Right kidney (tissue), 9 donors: ENCODE data around the gene LAS1L.
"Not testable (repeated sequence)": the region's sequence is repeated elsewhere in the genome, so short reads cannot be mapped to it uniquely, and the experiment has no call there.

Source experiments
- DNase-seq: peaks from one replicate; pipeline ENCODE4 v3.0.0-alpha.2; 2016
- long read RNA-seq, 8 donors: transcript quantifications; one replicate each; lab custom pipeline, GENCODE V29; 2026

Gene LAS1L
- long read RNA-seq, donor 1, transcript LAS1L-202 (13 exons, 2,386 nt), result major isoform, 7 of 7 reads
- long read RNA-seq, donor 1, partial matches to known transcripts, result 0 of 7 reads
- long read RNA-seq, donor 1, other reads (novel, unspliced or antisense), result 0 of 7 reads
- long read RNA-seq, donor 2, transcript LAS1L-202 (13 exons, 2,386 nt), result major isoform, 5 of 5 reads
- long read RNA-seq, donor 2, partial matches to known transcripts, result 0 of 5 reads
- long read RNA-seq, donor 2, other reads (novel, unspliced or antisense), result 0 of 5 reads
- long read RNA-seq, donor 3, partial matches to known transcripts, result 0 of 5 reads
- long read RNA-seq, donor 3, other reads (novel, unspliced or antisense), result 0 of 5 reads
- long read RNA-seq, donor 4, partial matches to known transcripts, result 0 of 5 reads
- long read RNA-seq, donor 4, other reads (novel, unspliced or antisense), result 0 of 5 reads
- long read RNA-seq, donor 5, transcript LAS1L-202 (13 exons, 2,386 nt), result major isoform, 5 of 8 reads
- long read RNA-seq, donor 5, partial matches to known transcripts, result 0 of 8 reads
- long read RNA-seq, donor 5, other reads (novel, unspliced or antisense), result 0 of 8 reads
- long read RNA-seq, donor 6, partial matches to known transcripts, result 7 of 8 reads
- long read RNA-seq, donor 6, other reads (novel, unspliced or antisense), result 0 of 8 reads
- long read RNA-seq, donor 7, partial matches to known transcripts, result 13 of 17 reads
- long read RNA-seq, donor 7, other reads (novel, unspliced or antisense), result 0 of 17 reads
- long read RNA-seq, donor 8, partial matches to known transcripts, result 0 of 6 reads
- long read RNA-seq, donor 8, other reads (novel, unspliced or antisense), result 0 of 6 reads

GRCh38 chrX:65534450-65535292, at the start of gene LAS1L:
TSS of gene LAS1L (minus strand) at chrX:65534787. CDS start at chrX:65534715, 72 bp downstream.
- peak; percentile 78 for DNase-seq

GRCh38 chrX:65582450-65583082, 48.0 kb upstream of the LAS1L start:
- no peak for DNase-seq

GRCh38 chrX:65581661-65582339, 47.2 kb upstream of the LAS1L start:
- peak; percentile 34 for DNase-seq

- DNase-seq, result no peak
Measured at GRCh38 chrX:65578346-65578745, 43.8 kb upstream of the LAS1L start.

GRCh38 chrX:65576160-65576559, 41.6 kb upstream of the LAS1L start:
- DNase-seq, result no peak

GRCh38 chrX:65575022-65575421, 40.4 kb upstream of the LAS1L start:
- no peak for DNase-seq

- no peak for DNase-seq
Measured at GRCh38 chrX:65574356-65574755, 39.8 kb upstream of the LAS1L start.

- DNase-seq, result no peak
Measured at GRCh38 chrX:65572971-65573370, 38.4 kb upstream of the LAS1L start.

- not testable (repeated sequence) for DNase-seq
Measured at GRCh38 chrX:65562850-65563249, 28.3 kb upstream of the LAS1L start.

- DNase-seq, result no peak
Measured at GRCh38 chrX:65551489-65552339, 17.1 kb upstream of the LAS1L start.

GRCh38 chrX:65551086-65551485, 16.5 kb upstream of the LAS1L start:
- no peak for DNase-seq

- no peak for DNase-seq
Measured at GRCh38 chrX:65545456-65545855, 10.9 kb upstream of the LAS1L start.

- no peak for DNase-seq
Measured at GRCh38 chrX:65537229-65537628, 2.6 kb upstream of the LAS1L start.

GRCh38 chrX:65536291-65536690, 1.7 kb upstream of the LAS1L start:
- DNase-seq, result no peak

GRCh38 chrX:65532016-65532415, 2.6 kb downstream of the LAS1L start:
- no peak for DNase-seq

GRCh38 chrX:65528705-65529340, 5.8 kb downstream of the LAS1L start:
- DNase-seq, result no peak

GRCh38 chrX:65528293-65528692, 6.3 kb downstream of the LAS1L start:
- DNase-seq, result no peak

- no peak for DNase-seq
Measured at GRCh38 chrX:65524139-65524538, 10.4 kb downstream of the LAS1L start.

- DNase-seq, result no peak
Measured at GRCh38 chrX:65522739-65523372, 11.7 kb downstream of the LAS1L start.
